PC-9 (cell line): ENCODE data around the gene RFX2.

ENCODE experiments used
- EZH2 ChIP-seq: fragments of 200-600 bp; sonication (generic); IDR thresholded peaks from 2 replicates; pipeline ENCODE4 v1.8.0; 2017; ENCODE audit warnings: antibody characterized with exemption, low read depth
- TF ChIP-seq, protein P1 (sequence below): fragments of 200-600 bp; sonication (generic); conservative IDR thresholded peaks from 2 replicates; pipeline ENCODE4 v1.6.1; 2017; ENCODE audit warnings: mixed run types, antibody characterized with exemption, mild to moderate bottlenecking, moderate library complexity

GRCh38 chr19:6020972-6021805, 89.1 kb downstream of the RFX2 start:
- TF ChIP-seq, protein P1, sequence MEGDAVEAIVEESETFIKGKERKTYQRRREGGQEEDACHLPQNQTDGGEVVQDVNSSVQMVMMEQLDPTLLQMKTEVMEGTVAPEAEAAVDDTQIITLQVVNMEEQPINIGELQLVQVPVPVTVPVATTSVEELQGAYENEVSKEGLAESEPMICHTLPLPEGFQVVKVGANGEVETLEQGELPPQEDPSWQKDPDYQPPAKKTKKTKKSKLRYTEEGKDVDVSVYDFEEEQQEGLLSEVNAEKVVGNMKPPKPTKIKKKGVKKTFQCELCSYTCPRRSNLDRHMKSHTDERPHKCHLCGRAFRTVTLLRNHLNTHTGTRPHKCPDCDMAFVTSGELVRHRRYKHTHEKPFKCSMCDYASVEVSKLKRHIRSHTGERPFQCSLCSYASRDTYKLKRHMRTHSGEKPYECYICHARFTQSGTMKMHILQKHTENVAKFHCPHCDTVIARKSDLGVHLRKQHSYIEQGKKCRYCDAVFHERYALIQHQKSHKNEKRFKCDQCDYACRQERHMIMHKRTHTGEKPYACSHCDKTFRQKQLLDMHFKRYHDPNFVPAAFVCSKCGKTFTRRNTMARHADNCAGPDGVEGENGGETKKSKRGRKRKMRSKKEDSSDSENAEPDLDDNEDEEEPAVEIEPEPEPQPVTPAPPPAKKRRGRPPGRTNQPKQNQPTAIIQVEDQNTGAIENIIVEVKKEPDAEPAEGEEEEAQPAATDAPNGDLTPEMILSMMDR = no peak
- no peak for TF ChIP-seq EZH2
